B cell (primary cell): Measurements from ENCODE around the gene ELANE.

Experiments used
- CTCF ChIP-seq: fragments of 200-600 bp; IDR thresholded peaks from one replicate; pipeline ENCODE4 v1.8.0; 2022; ENCODE audit warnings: antibody characterized with exemption, mild to moderate bottlenecking
- EZH2 ChIP-seq: IDR thresholded peaks from 2 replicates; pipeline ENCODE4 v1.6.1; 2012; ENCODE audit warnings: borderline replicate concordance, low read depth, mild to moderate bottlenecking, moderate library complexity, low read length; ENCODE audit not compliant: insufficient read depth, poor library complexity, severe bottlenecking

- TF ChIP-seq CTCF (no peak), EZH2 (no peak)
These were observed 50.5 kb downstream of the ELANE start for GRCh38 chr19:902446-903226.
